Measurements from ENCODE around the gene POLR3A.

The POLR3A gene

GRCh38 chr10:77936697-77937567 lies 92.4 kb downstream of the POLR3A start:
- Histone ChIP-seq H3K79me2 (ENCODE audit: low read length) (no peaks in the 10 kb centered on the region), H3K27ac (ENCODE audit: low read length) (no peak overlapping the region), H2AFZ (ENCODE audit: low read depth, low read length) (no peak overlapping the region), H3K36me3 (replicated peaks; ENCODE audit: low read depth, low read length) (no peaks in the 10 kb centered on the region), H3K9me3 (ENCODE audit: insufficient read depth, low read length) (no peaks in the 10 kb centered on the region), H3K4me3 (ENCODE audit: low read length) (no peak overlapping the region), H4K20me1 (ENCODE audit: insufficient read depth, low read length) (no peaks in the 10 kb centered on the region), H3K9ac (ENCODE audit: low read length) (no peak overlapping the region), H3K4me2 (ENCODE audit: low read length) (no peak overlapping the region), H3K4me1 (ENCODE audit: low read length) (no peaks in the 10 kb centered on the region), H3K27me3 (ENCODE audit: low read depth, low read length) (no peaks in the 10 kb centered on the region)
- no peak for TF ChIP-seq EZH2phosphoT487 (IDR thresholded peaks at IDR 0.05; ENCODE audit: low read depth)
- TF ChIP-seq CTCF (IDR thresholded peaks at IDR 0.05; ENCODE audit: low read depth, low read length): no peak

GRCh38 chr10:77932016-77932715 lies 97.1 kb downstream of the POLR3A start:
- Histone ChIP-seq H3K9me3 (ENCODE audit: insufficient read depth, low read length) (no peaks in the 10 kb centered on the region), H3K27me3 (ENCODE audit: low read depth, low read length) (peaks cover 14% of the 10 kb centered on the region), H2AFZ (ENCODE audit: low read depth, low read length) (no peak overlapping the region), H3K27ac (ENCODE audit: low read length) (no peak overlapping the region), H3K36me3 (replicated peaks; ENCODE audit: low read depth, low read length) (no peaks in the 10 kb centered on the region), H3K4me1 (ENCODE audit: low read length) (no peaks in the 10 kb centered on the region), H3K79me2 (ENCODE audit: low read length) (no peaks in the 10 kb centered on the region), H4K20me1 (ENCODE audit: insufficient read depth, low read length) (no peaks in the 10 kb centered on the region), H3K4me2 (ENCODE audit: low read length) (no peak overlapping the region), H3K4me3 (ENCODE audit: low read length) (no peak overlapping the region), H3K9ac (ENCODE audit: low read length) (no peak overlapping the region)
- TF ChIP-seq EZH2phosphoT487 (IDR thresholded peaks at IDR 0.05; ENCODE audit: low read depth) (no peak), CTCF (IDR thresholded peaks at IDR 0.05; ENCODE audit: low read depth, low read length) (no peak)

GRCh38 chr10:77927402-77928246 lies 101.7 kb downstream of the POLR3A start:
- H3K27me3 ChIP-seq (ENCODE audit: low read depth, low read length): peaks cover 16% of the 10 kb centered on the region
- H3K79me2 ChIP-seq (ENCODE audit: low read length): no peaks in the 10 kb centered on the region
- peaks cover 6% of the 10 kb centered on the region; the same call in 1 of the 2 replicates for H3K4me1 ChIP-seq (ENCODE audit: low read length)
- TF ChIP-seq CTCF (IDR thresholded peaks at IDR 0.05; ENCODE audit: low read depth, low read length) (no peak), EZH2phosphoT487 (IDR thresholded peaks at IDR 0.05; ENCODE audit: low read depth) (no peak)
- no peak overlapping the region for H2AFZ ChIP-seq (ENCODE audit: low read depth, low read length)
- H3K9ac ChIP-seq (ENCODE audit: low read length): 0 out of 2 replicates have a peak overlapping the region, but pooled peaks have one; percentile 27
- H4K20me1 ChIP-seq (ENCODE audit: insufficient read depth, low read length): no peaks in the 10 kb centered on the region
- peak overlapping the region; percentile 67 for H3K4me3 ChIP-seq (ENCODE audit: low read length)
- peak overlapping the region; percentile 44 for H3K4me2 ChIP-seq (ENCODE audit: low read length)
- no peaks in the 10 kb centered on the region for H3K36me3 ChIP-seq (replicated peaks; ENCODE audit: low read depth, low read length)
- no peak overlapping the region for H3K27ac ChIP-seq (ENCODE audit: low read length)
- H3K9me3 ChIP-seq (ENCODE audit: insufficient read depth, low read length): no peaks in the 10 kb centered on the region

Data from OCI-LY3 (cell line).